NCI-H524 (cell line): ENCODE data around the gene PALM.
"Not testable (repeated sequence)": the region's sequence is repeated elsewhere in the genome, so short reads cannot be mapped to it uniquely, and the experiment has no call there.

Experiments used
- DNase-seq, 2 experiments: peaks; one replicate each; lab custom pipeline; 2025; lab: John Stamatoyannopoulos, UW

The PALM gene, protein sequence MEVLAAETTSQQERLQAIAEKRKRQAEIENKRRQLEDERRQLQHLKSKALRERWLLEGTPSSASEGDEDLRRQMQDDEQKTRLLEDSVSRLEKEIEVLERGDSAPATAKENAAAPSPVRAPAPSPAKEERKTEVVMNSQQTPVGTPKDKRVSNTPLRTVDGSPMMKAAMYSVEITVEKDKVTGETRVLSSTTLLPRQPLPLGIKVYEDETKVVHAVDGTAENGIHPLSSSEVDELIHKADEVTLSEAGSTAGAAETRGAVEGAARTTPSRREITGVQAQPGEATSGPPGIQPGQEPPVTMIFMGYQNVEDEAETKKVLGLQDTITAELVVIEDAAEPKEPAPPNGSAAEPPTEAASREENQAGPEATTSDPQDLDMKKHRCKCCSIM

GRCh38 chr19:708154-709143, at the start of gene PALM:
Gene PALM, plus strand, starts transcription at chr19:708935. Its CDS starts 212 bp downstream, at chr19:709147.
- DNase-seq: no peak

- DNase-seq: no peak
Observed at GRCh38 chr19:660793-661426, 47.8 kb upstream of the PALM start.

GRCh38 chr19:661427-662196, 47.1 kb upstream of the PALM start:
- no peak for DNase-seq

DNA sequence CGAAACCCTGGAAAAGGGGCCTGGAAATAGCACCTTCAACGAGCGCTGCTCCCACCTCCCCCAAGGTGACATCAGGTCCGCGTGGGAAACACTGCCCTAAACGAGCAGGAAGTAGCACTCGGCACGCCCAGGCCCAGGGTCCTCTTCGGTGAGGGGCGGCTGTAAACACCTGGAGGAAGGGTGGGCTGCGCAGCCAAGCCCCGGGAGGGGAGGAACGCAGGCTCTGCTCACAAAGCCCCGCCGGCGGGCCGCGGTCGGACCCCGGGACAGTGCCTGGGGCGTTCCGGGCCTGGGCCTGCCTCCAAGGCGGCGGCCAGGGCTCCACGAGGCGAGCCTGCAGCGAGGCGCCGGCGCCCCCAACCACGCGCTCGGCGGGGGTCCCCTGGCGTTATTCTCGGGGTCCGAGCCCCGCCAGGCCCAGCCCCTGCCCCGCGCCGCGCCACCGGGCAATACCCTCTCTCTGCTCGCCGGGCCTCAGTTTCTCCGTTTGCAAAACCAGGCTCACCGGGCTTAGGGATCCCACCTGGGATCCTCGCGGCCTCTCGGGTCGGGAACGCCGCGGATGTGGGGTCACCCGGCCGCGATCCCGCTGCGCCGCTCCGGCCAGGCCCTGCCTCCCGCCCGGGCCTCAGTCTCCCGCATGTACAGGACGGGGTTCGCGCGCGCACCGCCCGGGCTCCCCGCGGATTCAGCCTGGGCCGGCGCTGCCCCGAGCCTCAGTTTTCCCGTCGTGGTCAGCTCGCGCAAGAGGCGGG, 46.4 kb upstream of the PALM start:
- peak in 1 of 2 experiments; percentile 25 for DNase-seq

- DNase-seq: peak; percentile 81 to 91
Observed at GRCh38 chr19:662962-663681, 45.6 kb upstream of the PALM start, which contains the start of gene RNF126. Gene RNF126, minus strand, starts transcription at chr19:663214. Its CDS starts 93 bp downstream, at chr19:663121.

- no peak for DNase-seq
Observed at GRCh38 chr19:663682-664117, 45.0 kb upstream of the PALM start.

DNA sequence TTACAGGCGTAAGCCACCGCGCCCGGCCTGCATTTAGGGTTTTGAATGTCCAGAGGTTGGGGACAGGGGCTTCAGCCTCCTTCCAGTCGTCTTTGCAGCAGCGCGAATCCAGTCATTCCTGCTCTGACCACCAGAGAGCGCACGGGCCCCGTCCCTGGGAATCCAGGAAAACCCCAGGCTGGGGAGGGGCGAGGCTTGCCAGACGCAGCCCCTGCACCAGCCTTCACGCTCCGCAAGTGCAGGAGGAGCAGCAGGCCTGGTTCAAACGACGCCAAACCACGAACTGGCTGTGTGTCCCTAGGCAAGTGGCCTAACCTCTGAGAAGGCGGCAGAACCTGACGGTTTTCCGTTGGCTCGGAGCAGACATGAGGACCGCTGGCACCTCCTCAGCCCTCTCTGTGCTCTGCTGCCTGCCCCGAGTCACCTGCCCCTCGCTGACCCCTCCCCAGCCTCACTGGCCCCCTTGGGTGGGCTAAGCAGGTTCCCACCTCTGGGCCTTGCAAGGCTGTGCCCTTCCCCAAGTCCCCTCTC, 43.8 kb upstream of the PALM start:
- peak; percentile 59 to 83 for DNase-seq

GRCh38 chr19:666985-667573, 41.7 kb upstream of the PALM start:
- not testable (repeated sequence) for DNase-seq

- DNase-seq: not testable (repeated sequence)
Observed at GRCh38 chr19:668675-669434, 39.9 kb upstream of the PALM start.

GRCh38 chr19:670609-671075, 38.1 kb upstream of the PALM start:
- DNase-seq: no peak

- DNase-seq: no peak
Observed at GRCh38 chr19:674282-675151, 34.2 kb upstream of the PALM start.

GRCh38 chr19:676007-676338, 32.8 kb upstream of the PALM start:
- DNase-seq: no peak

- no peak for DNase-seq
Observed at GRCh38 chr19:676339-677105, 32.2 kb upstream of the PALM start, which contains the start of gene FSTL3. Gene FSTL3, plus strand, starts transcription at chr19:676392. Its CDS starts 32 bp downstream, at chr19:676424.

GRCh38 chr19:677201-677600, 31.5 kb upstream of the PALM start:
- DNase-seq: no peak

- no peak for DNase-seq
Observed at GRCh38 chr19:677601-678436, 30.9 kb upstream of the PALM start.
